HEK293T (cell line): ENCODE results near the gene GHRHR.

Experiments
- CTCF ChIA-PET: fragments of 350-600 bp; formaldehyde crosslinking; extraction: SDS; loops from one replicate; lab custom pipeline; 2021; ENCODE audit warnings: antibody characterized with exemption, inconsistent platforms; lab: Yijun Ruan, JAX
- POLR2A ChIA-PET: fragments of 350-600 bp; formaldehyde crosslinking; extraction: SDS; loops from one replicate; lab custom pipeline; 2020; ENCODE audit warnings: antibody characterized with exemption, inconsistent platforms; lab: Yijun Ruan, JAX
- DNase-seq: peaks from one replicate; pipeline ENCODE4 v3.0.0; 2012; ENCODE audit warnings: mixed read lengths; ENCODE audit errors: extremely low spot score
- ARNT ChIP-seq: fragments of 450-650 bp; IDR thresholded peaks from 2 replicates; pipeline ENCODE4 v1.6.1; 2017; ENCODE audit warnings: mild to moderate bottlenecking
- BHLHE40 ChIP-seq: fragments of 450-650 bp; IDR thresholded peaks from 2 replicates; pipeline ENCODE4 v1.6.1; 2016; ENCODE audit warnings: mild to moderate bottlenecking, moderate library complexity, borderline replicate concordance
- CTBP1 ChIP-seq: fragments of 450-650 bp; IDR thresholded peaks from 2 replicates; pipeline ENCODE4 v1.6.1; 2016; ENCODE audit warnings: borderline replicate concordance
- ELF4 ChIP-seq: fragments of 450-650 bp; IDR thresholded peaks from 2 replicates; pipeline ENCODE4 v1.6.1; 2017; ENCODE audit warnings: antibody characterized with exemption
- FOXA1 ChIP-seq: fragments of 450-650 bp; IDR thresholded peaks from 2 replicates; pipeline ENCODE4 v1.6.1; 2016; ENCODE audit warnings: mild to moderate bottlenecking
- FOXK2 ChIP-seq: fragments of 450-650 bp; IDR thresholded peaks from 2 replicates; pipeline ENCODE4 v1.6.1; 2016; ENCODE audit warnings: mild to moderate bottlenecking
- FOXM1 ChIP-seq: fragments of 450-650 bp; IDR thresholded peaks from 2 replicates; pipeline ENCODE4 v1.6.1; 2017; ENCODE audit warnings: mild to moderate bottlenecking, borderline replicate concordance
- HDGF ChIP-seq: fragments of 450-650 bp; IDR thresholded peaks from 2 replicates; pipeline ENCODE4 v1.6.1; 2017; ENCODE audit warnings: antibody characterized with exemption, borderline replicate concordance
- L3MBTL2 ChIP-seq: fragments of 450-650 bp; conservative IDR thresholded peaks from 2 replicates; pipeline ENCODE4 v1.6.1; 2016; ENCODE audit warnings: mild to moderate bottlenecking
- LEF1 ChIP-seq: fragments of 450-650 bp; IDR thresholded peaks from 2 replicates; pipeline ENCODE4 v1.6.1; 2017; ENCODE audit warnings: mild to moderate bottlenecking, borderline replicate concordance
- NFRKB ChIP-seq: fragments of 450-650 bp; IDR thresholded peaks from 2 replicates; pipeline ENCODE4 v1.6.1; 2016; ENCODE audit warnings: mild to moderate bottlenecking, moderate library complexity
- SP1 ChIP-seq: fragments of 450-650 bp; IDR thresholded peaks from 2 replicates; pipeline ENCODE4 v1.6.1; 2017
- SUZ12 ChIP-seq: fragments of 450-650 bp; IDR thresholded peaks from 2 replicates; pipeline ENCODE4 v1.6.1; 2016; ENCODE audit warnings: mild to moderate bottlenecking
- TARDBP ChIP-seq: fragments of 450-650 bp; IDR thresholded peaks from 2 replicates; pipeline ENCODE4 v1.6.1; 2016
- ZNF384 ChIP-seq: fragments of 450-650 bp; IDR thresholded peaks from 2 replicates; pipeline ENCODE4 v1.6.1; 2016
- TF ChIP-seq, protein P1 (sequence below): fragments of 450-650 bp; IDR thresholded peaks from 2 replicates; pipeline ENCODE4 v1.6.1; 2016

Gene GHRHR

GRCh38 chr7:30974605-30975255 lies 11.0 kb downstream of the GHRHR start:
- DNase-seq, result peak; percentile 72
- CTCF ChIA-PET, result interaction anchor here (0.8 to 2.6 kb wide), 4 partner anchors 9 to 148 kb away, joined by 3 to 7 read pairs (median 3); no protein-coding TSS in a partner anchor
- POLR2A ChIA-PET, result no interaction called here
- TF ChIP-seq L3MBTL2 (no peak), HDGF (no peak), FOXK2 (no peak), LEF1 (no peak; the same call in 1 of the 2 replicates), ARNT (no peak), CTBP1 (no peak), SP1 (no peak), ELF4 (no peak), FOXM1 (no peak), TARDBP (no peak), FOXA1 (no peak), BHLHE40 (no peak), ZNF384 (no peak), SUZ12 (no peak), NFRKB (no peak)
- TF ChIP-seq, protein P1, sequence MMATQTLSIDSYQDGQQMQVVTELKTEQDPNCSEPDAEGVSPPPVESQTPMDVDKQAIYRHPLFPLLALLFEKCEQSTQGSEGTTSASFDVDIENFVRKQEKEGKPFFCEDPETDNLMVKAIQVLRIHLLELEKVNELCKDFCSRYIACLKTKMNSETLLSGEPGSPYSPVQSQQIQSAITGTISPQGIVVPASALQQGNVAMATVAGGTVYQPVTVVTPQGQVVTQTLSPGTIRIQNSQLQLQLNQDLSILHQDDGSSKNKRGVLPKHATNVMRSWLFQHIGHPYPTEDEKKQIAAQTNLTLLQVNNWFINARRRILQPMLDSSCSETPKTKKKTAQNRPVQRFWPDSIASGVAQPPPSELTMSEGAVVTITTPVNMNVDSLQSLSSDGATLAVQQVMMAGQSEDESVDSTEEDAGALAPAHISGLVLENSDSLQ, result no peak

GRCh38 chr7:30975256-30975899 lies 11.6 kb downstream of the GHRHR start:
- ChIA-PET POLR2A (no interaction called here), CTCF (interaction anchor here (0.9 to 2.6 kb wide), 2 partner anchors 51 to 147 kb away, joined by 3 to 7 read pairs; no protein-coding TSS in a partner anchor)
- TF ChIP-seq, protein P1, result no peak
- DNase-seq, result no peak

DNA sequence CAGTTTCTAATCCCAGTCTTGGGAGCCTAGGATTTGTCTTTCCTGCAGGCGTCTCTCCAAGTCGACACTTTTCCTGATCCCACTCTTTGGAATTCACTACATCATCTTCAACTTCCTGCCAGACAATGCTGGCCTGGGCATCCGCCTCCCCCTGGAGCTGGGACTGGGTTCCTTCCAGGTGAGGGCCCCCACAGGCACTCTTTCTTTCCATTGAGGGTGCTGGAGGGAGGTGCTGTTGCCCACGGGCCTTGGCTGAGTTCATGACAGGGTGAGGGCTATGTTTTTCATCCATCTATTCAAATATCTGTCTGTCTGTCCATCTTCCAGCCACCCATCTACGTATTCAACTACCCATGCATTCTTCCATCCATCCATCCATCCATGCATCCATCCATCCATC lies 12.6 kb downstream of the GHRHR start:
- POLR2A ChIA-PET, result no interaction called here
- CTCF ChIA-PET, result no interaction called here
- TF ChIP-seq ARNT (no peak), ZNF384 (no peak)
- no peak for DNase-seq

DNA sequence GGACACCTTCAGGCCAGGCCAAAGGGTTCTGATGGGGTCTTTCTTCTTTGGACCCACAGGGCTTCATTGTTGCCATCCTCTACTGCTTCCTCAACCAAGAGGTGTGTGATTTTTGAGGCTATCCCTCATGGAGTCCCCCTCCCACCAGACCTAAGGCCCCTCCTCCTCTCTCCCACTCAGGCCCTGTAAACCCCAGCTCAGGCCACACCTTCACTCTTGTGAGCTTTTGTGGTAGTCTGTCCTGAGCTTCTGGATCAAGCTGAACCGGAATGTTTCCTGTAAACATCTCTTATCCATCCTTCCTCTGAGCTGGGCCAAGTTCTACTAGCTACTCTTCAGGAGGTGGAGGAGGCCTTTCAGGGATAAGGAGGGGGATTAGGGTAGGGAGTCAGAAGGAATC lies 13.5 kb downstream of the GHRHR start:
- TF ChIP-seq TARDBP, result no peak
- TF ChIP-seq CTBP1, result no peak
- no peak for TF ChIP-seq FOXA1
- TF ChIP-seq FOXK2, result no peak
- TF ChIP-seq, protein P1, result no peak
- TF ChIP-seq SUZ12, result no peak
- no peak for TF ChIP-seq LEF1
- TF ChIP-seq L3MBTL2, result no peak
- TF ChIP-seq ZNF384, result no peak
- TF ChIP-seq NFRKB, result no peak
- TF ChIP-seq FOXM1, result no peak
- no peak for TF ChIP-seq SP1
- ChIA-PET POLR2A (no interaction called here), CTCF (interaction anchor here (2.5 kb wide), 1 partner anchor 145 kb away, joined by 14 read pairs; no protein-coding TSS in a partner anchor)
- DNase-seq, result no peak

DNA sequence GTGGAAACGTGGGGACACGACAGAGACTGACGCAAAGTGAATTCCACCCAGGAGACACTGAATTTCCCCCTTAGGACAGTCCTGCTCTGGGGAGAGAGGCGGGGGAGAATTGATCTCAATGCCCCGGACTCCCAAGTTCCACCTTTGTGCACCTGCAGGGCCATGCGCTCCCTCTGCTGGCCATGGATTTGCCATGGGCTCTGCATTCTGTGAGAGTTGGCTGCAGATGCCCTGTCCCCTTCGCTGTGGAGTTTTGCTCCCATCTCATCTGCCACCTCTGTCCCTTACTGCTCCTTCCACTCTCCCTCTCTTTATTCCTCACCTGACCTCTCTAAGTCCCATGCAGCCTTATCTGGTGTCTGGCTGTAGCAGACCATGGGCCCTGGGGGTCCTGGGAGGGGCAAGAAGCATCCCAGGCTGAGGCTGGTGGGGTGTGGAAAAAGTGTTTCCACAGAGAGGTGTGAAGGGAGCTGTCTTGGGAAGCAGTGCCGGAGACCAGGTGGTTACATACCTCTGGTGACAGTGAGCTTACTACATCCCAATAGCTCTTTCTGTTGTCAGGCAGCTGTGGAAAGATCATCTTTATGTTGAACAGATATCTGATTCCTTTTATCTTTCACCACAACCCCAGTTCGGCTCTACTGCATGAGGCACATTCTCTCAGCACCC lies 14.3 kb downstream of the GHRHR start:
- peak; percentile 34 for DNase-seq
- TF ChIP-seq NFRKB, result no peak
- no peak for TF ChIP-seq SUZ12
- TF ChIP-seq LEF1, result no peak
- TF ChIP-seq BHLHE40, result no peak
- no peak for TF ChIP-seq CTBP1
- no peak for TF ChIP-seq HDGF
- no peak for TF ChIP-seq ELF4
- no peak for TF ChIP-seq SP1
- no peak for TF ChIP-seq FOXM1
- TF ChIP-seq FOXK2, result no peak
- TF ChIP-seq ARNT, result no peak
- no peak for TF ChIP-seq ZNF384
- TF ChIP-seq FOXA1, result no peak
- TF ChIP-seq L3MBTL2, result no peak
- no peak for TF ChIP-seq TARDBP
- TF ChIP-seq, protein P1, result no peak
- CTCF ChIA-PET, result interaction anchor here (0.6 to 2.5 kb wide), 2 partner anchors 40 to 144 kb away, joined by 3 to 14 read pairs; no protein-coding TSS in a partner anchor
- POLR2A ChIA-PET, result no interaction called here
